Motor neuron (in vitro differentiated cells): ENCODE measurements around the gene DDX60. TPM values are rescaled to one million over a fixed set of nuclear protein-coding genes. Genes with fewer than 3 reads are reported as not detected.
A peak's percentile ranks its signal among the peaks of the same experiment; 100 is the strongest.
"Not testable (repeated sequence)": the region's sequence is repeated elsewhere in the genome, so short reads cannot be mapped to it uniquely, and the experiment has no call there.

ENCODE experiments used
- ATAC-seq, 8 experiments: fragments of 200-7000 bp; cut with Tn5 transposase; replicated peaks in 6 of 8; 2 replicates each; pipeline ENCODE4 v1.8.0; 2021; ENCODE audit warnings: mild to moderate bottlenecking in 8 of 8, moderate library complexity in 8 of 8
- H3K27ac ChIP-seq, 2 donors: fragments of 250-450 bp; sonication (Bioruptor Pico); 2 replicates each; pipeline ENCODE4 v1.9.0; 2021; ENCODE audit warnings: antibody characterized with exemption in 2 of 2, mild to moderate bottlenecking in 2 of 2, moderate library complexity in 1 of 2
- H3K4me1 ChIP-seq, 2 donors: fragments of 250-450 bp; sonication (Bioruptor Pico); replicated peaks in 1 of 2; 2 replicates each; pipeline ENCODE4 v1.6.1; 2021; ENCODE audit warnings: antibody characterized with exemption in 2 of 2, mild to moderate bottlenecking in 2 of 2, moderate library complexity in 1 of 2
- H3K4me3 ChIP-seq, 5 donors: fragments of 250-450 bp; sonication (Bioruptor Pico); 2 replicates each; pipeline ENCODE4 v1.9.0; 2021; ENCODE audit warnings: antibody characterized with exemption in 5 of 5, mild to moderate bottlenecking in 5 of 5, moderate library complexity in 4 of 5
- WGBS, 10 experiments: fragments of 450-650 bp; shearing (Covaris generic); methylation state at CpG; one replicate each; pipeline ENCODE4 v1.0.0; 2022; 5-methylcytosine and 5-hydroxymethylcytosine counted together
- in situ Hi-C, 9 experiments: fragments of 400-800 bp; cut with MboI; loops; one replicate each; pipeline ENCODE4 v1.15.0; 2021; ENCODE audit warnings: low sequenced_read_pairs in 9 of 9, low pct_unique_long_range_greater_than_20kb in 2 of 9; ENCODE audit not compliant: unreplicated experiment in 9 of 9
- total RNA-seq, 8 experiments: library from RNA; unstranded; fragments of 300-600 nt; gene quantifications; 2 replicates each; pipeline versions ENCODE4 v1.2.3 to v1.2.4, GENCODE V29; 2022

The DDX60 gene
- total RNA-seq, 8 experiments from 2014 or later = 0.09 to 36.4 (median 1.4) TPM

- in situ Hi-C loops, H3K4me3 ChIP-seq, ATAC-seq: not testable (repeated sequence)
These were observed 12.0 kb upstream of the DDX60 start for GRCh38 chr4:168330575-168330974.

GRCh38 chr4:168325591-168325990, 7.0 kb upstream of the DDX60 start:
- H3K4me1 ChIP-seq = no peaks in the 10 kb centered on the region
- H3K4me3 ChIP-seq = no peak overlapping the region
- H3K27ac ChIP-seq = no peak overlapping the region
- in situ Hi-C loops = no loop called here
- 17 to 100% (median 76%) methylated on average over 1 to 4 of the region's 4 CpGs for WGBS, 10 experiments
- no peak for ATAC-seq

More at GRCh38 chr4:168330575-168330974, 12.0 kb upstream of the DDX60 start:
- not testable (repeated sequence) for H3K4me1 ChIP-seq, H3K27ac ChIP-seq
- 64 to 100% (median 80%) methylated on average over 1 to 3 of the region's 3 CpGs; no CpG with 5 or more reads in 3 of the 10 experiments for WGBS, 10 experiments

GRCh38 chr4:168321006-168321405, 2.5 kb upstream of the DDX60 start:
- Histone ChIP-seq H3K27ac (no peak overlapping the region), H3K4me3 (no peak overlapping the region), H3K4me1 (no peaks in the 10 kb centered on the region)
- in situ Hi-C loops = no loop called here
- peak in 1 of 8 experiments; percentile 6 for ATAC-seq
- WGBS, 10 experiments = 13 to 100% (median 94%) methylated on average over 3 of the region's 3 CpGs; no CpG with 5 or more reads in 1 of the 10 experiments

GRCh38 chr4:168319486-168320019, 1.0 kb upstream of the DDX60 start:
- Histone ChIP-seq H3K4me1 (no peaks in the 10 kb centered on the region), H3K27ac (no peak overlapping the region), H3K4me3 (no peak overlapping the region)
- 18 to 69% (median 51%) methylated on average over 2 to 3 of the region's 3 CpGs; no CpG with 5 or more reads in 2 of the 10 experiments for WGBS, 10 experiments
- no peak for ATAC-seq
- in situ Hi-C loops = no loop called here

GRCh38 chr4:168317621-168318020, 931 bp downstream of the DDX60 start:
- 80 to 100% (median 89%) methylated on average over 1 to 4 of the region's 4 CpGs; no CpG with 5 or more reads in 2 of the 10 experiments for WGBS, 10 experiments
- Histone ChIP-seq H3K27ac (no peak overlapping the region), H3K4me3 (no peak overlapping the region), H3K4me1 (no peaks in the 10 kb centered on the region)
- in situ Hi-C loops = no loop called here
- no peak for ATAC-seq

GRCh38 chr4:168309781-168310180, 8.8 kb downstream of the DDX60 start:
- in situ Hi-C loops = no loop called here
- Histone ChIP-seq H3K4me1 (no peaks in the 10 kb centered on the region), H3K4me3 (no peak overlapping the region), H3K27ac (no peak overlapping the region)
- WGBS, 10 experiments = 19 to 83% (median 39%) methylated on average over 1 to 2 of the region's 2 CpGs; no CpG with 5 or more reads in 2 of the 10 experiments
- peak in 1 of 8 experiments; percentile 14 for ATAC-seq

- Histone ChIP-seq H3K27ac (no peak overlapping the region), H3K4me1 (no peaks in the 10 kb centered on the region), H3K4me3 (no peak overlapping the region)
- no peak for ATAC-seq
- WGBS, 10 experiments = 56 to 100% (median 100%) methylated on average over 1 to 2 of the region's 2 CpGs; no CpG with 5 or more reads in 2 of the 10 experiments
- in situ Hi-C loops = no loop called here
These were observed 9.6 kb downstream of the DDX60 start for GRCh38 chr4:168308912-168309311.

- Histone ChIP-seq H3K4me3 (no peak overlapping the region), H3K27ac (no peak overlapping the region), H3K4me1 (no peaks in the 10 kb centered on the region)
- 68 to 100% (median 86%) methylated on average over 1 to 7 of the region's 7 CpGs for WGBS, 10 experiments
- in situ Hi-C loops = no loop called here
- ATAC-seq = no peak
These were observed 12.1 kb downstream of the DDX60 start for GRCh38 chr4:168306476-168306875.

GRCh38 chr4:168304744-168305459, 13.7 kb downstream of the DDX60 start:
- WGBS, 10 experiments = 0 to 100% (median 88%) methylated on average over 1 to 3 of the region's 3 CpGs
- H3K4me1 ChIP-seq = no peaks in the 10 kb centered on the region
- peak in 2 of 8 experiments; percentile 38 to 88 for ATAC-seq
- no peak overlapping the region for H3K4me3 ChIP-seq
- H3K27ac ChIP-seq = no peak overlapping the region
- in situ Hi-C loops = no loop called here

- ATAC-seq, in situ Hi-C loops: not testable (repeated sequence)
- WGBS, 10 experiments = 80 to 94% (median 90%) methylated on average over 1 to 3 of the region's 5 CpGs; no CpG with 5 or more reads in 7 of the 10 experiments
These were observed 15.1 kb downstream of the DDX60 start for GRCh38 chr4:168303430-168303829.

GRCh38 chr4:168293386-168293975, 25.1 kb downstream of the DDX60 start:
- WGBS, 10 experiments = 83 to 100% (median 96%) methylated on average over 1 to 3 of the region's 3 CpGs; no CpG with 5 or more reads in 2 of the 10 experiments
- Histone ChIP-seq H3K4me1 (no peaks in the 10 kb centered on the region), H3K27ac (no peak overlapping the region), H3K4me3 (no peak overlapping the region)
- no peak for ATAC-seq
- in situ Hi-C loops = no loop called here

More at GRCh38 chr4:168303430-168303829, 15.1 kb downstream of the DDX60 start:
- H3K27ac ChIP-seq, H3K4me3 ChIP-seq, H3K4me1 ChIP-seq: not testable (repeated sequence)

GRCh38 chr4:168291242-168291641, 27.3 kb downstream of the DDX60 start:
- no peak overlapping the region for H3K4me3 ChIP-seq
- ATAC-seq = peak in 1 of 8 experiments; percentile 9
- in situ Hi-C loops = no loop called here
- WGBS, 10 experiments = 88 to 100% (median 94%) methylated on average over 1 of the region's 1 CpG; no CpG with 5 or more reads in 1 of the 10 experiments
- no peaks in the 10 kb centered on the region for H3K4me1 ChIP-seq
- no peak overlapping the region for H3K27ac ChIP-seq

GRCh38 chr4:168285850-168286249, 32.7 kb downstream of the DDX60 start:
- 62 to 100% (median 94%) methylated on average over 1 of the region's 1 CpG; no CpG with 5 or more reads in 6 of the 10 experiments for WGBS, 10 experiments
- H3K27ac ChIP-seq, in situ Hi-C loops, H3K4me1 ChIP-seq, ATAC-seq, H3K4me3 ChIP-seq: not testable (repeated sequence)
